Hypothalamus (tissue), 51 donors: ENCODE results near the gene ZNF606.
A peak's percentile ranks its signal among the peaks of the same experiment; 100 is the strongest.
"Not testable (repeated sequence)": the region's sequence is repeated elsewhere in the genome, so short reads cannot be mapped to it uniquely, and the experiment has no call there.

Experiments used
- DNase-seq, 51 donors: peaks; one replicate each; lab custom pipeline; 2025; lab: John Stamatoyannopoulos, UW

ZNF606 gene

DNA sequence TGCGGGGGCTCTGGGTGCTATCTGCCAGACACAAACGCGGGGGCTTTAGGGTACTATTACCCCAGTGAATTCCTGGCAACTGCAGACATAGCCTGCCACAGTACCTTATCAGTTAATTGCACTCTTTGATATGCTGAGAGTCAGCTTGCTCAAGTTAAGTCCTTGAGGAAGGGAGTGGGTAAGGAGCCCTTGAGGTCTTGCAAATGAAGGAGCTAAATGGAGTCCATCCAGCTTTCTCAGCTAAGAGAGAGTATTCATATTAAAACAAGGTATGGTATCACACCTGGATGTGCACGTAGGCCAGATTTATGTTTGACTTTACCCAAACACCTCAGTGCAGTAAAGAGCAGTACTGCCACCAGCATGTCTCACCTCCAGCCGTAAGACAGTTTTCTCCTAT is 11.5 kb upstream of the ZNF606 start:
- no peak for DNase-seq

DNA sequence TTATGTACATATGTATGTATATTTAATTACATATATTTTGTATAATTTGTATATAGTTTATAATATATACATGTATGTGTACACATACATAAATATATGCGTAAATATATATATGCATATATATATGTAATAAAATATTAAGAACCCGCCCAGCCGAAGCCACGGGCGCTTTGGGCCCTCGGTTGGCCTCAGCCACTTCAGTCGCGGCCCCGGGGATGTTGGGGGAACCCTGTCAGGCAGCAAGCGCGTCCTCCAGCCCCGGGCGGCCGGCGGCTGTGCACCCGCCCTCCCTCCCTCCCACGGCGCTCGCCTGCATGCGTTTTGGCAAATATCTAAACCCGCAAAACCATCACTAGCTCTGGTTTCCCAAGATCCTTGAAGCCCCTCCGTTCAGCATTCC is 7.9 kb upstream of the ZNF606 start:
- no peak for DNase-seq

DNA sequence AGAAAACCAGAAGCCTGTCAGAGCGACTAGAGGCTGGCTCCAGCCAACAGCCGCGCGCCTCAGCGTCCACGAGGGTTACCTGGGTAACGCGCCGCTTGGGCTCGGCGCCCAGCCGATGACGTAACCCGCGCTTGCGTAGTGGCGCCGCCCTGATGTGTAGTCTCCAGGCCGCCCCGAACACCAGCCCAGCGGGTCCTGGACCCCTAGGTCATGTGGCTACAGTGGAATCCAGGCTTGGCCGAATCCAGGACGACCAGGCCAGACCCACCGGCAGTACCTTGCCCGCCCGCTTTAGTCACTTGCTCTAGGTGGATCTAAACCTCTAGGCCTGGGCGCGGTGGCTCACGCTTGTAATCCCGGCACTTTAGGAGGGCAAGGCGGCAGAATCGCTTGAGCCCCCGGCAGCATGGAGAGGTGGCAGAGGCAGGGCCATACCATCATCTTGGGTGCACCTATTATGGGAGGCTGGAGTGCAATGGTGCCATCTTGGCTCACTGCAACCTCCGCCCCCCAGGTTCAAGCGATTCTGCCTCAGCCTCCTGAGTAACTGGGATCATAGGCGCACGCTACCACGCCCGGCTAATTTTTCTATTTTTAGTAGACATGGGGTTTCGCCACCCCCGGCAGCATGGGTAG is 7.2 kb upstream of the ZNF606 start:
- peak; percentile 13 to 96 (median 89) for DNase-seq

DNA sequence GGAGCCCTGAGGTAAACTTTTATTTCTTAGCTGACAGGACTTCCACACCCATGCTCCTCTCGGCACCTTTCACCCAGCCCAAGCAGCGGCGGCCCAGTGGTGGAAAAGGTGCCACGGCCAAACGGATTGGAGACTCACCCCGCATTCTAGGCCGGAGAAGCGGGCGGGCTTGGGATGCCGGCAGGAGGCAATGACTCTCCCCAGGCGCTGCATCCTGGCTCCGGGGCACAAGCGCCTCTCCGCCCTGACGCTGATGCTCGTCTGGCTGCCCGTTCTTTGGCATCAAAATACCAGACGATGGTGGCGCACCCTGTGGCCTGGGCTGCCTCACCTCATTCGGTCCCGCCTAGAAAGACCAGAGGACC is 6.7 kb upstream of the ZNF606 start:
- DNase-seq = peak in 1 of 51 donors; percentile 43

DNA sequence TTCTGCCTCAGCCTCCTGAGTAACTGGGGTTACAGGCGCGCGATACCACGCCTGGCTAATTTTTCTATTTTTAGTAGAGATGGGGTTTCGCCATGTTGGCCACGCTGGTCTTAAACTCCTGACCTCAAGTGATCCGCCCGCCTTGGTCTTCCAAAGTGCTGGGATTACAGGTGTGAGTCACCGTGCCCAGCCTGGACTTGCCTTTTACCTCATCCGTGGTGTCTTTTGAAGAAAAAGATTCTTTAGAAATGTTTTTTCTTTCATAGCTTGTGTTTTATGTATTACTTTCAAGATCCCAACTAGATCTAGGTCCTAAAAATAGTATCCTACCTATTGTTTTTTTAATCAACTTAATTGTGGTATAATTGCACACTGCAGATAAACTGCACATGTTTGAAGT is 6.3 kb upstream of the ZNF606 start:
- DNase-seq = not testable (repeated sequence)

DNA sequence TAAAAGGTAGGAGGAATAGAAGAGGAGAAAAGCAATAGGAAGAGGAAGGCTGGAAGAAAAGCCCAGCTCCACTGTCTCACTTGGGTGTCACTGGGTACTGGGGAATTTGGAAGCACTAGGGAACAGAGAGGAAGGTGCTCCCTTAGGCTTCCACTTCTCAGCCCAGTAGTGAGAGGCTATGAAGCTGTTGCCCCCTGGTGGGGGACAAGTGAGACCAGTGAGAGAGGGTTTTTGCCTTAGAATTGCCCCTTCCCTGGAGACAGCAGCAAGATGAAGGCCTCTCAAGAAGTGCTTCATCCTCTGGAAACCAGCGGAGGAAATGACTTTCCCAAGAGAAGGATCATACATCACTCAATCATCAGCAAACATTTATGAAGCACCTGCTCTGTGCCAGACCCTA is 4.7 kb upstream of the ZNF606 start:
- no peak for DNase-seq

DNA sequence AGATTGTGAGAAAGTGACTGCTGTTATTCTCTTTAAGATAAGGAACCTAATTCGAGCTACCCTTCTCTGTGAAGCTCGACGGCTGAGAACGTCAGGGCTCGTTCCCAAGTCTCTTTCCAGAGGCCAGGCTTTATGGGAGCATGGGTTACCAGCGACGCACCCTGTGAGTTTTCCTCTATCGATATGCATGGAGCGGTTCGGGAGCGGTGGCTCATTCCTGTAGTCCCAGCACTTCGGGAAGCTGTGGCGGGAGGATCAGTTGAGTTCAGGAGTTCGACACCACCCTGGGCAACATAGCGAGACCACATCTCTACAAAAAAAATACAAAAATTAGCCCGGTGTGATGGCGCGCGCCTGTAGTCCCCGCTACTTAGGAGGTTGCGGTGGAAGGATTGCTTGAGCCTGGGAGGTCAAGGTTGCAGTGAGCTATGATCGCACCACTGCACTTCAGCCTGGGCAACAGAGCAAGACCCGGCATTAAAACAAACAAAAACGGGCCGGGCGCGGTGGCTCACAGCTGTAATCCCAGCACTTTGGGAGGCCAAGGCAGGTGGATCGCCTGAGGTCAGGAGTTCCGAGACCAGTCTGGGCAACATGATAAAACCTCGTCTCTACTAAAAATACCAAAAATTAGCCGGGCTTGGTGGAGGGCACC is 681 bp upstream of the ZNF606 start:
- DNase-seq = peak in 6 of 51 donors; percentile 19 to 45 (median 35)

DNA sequence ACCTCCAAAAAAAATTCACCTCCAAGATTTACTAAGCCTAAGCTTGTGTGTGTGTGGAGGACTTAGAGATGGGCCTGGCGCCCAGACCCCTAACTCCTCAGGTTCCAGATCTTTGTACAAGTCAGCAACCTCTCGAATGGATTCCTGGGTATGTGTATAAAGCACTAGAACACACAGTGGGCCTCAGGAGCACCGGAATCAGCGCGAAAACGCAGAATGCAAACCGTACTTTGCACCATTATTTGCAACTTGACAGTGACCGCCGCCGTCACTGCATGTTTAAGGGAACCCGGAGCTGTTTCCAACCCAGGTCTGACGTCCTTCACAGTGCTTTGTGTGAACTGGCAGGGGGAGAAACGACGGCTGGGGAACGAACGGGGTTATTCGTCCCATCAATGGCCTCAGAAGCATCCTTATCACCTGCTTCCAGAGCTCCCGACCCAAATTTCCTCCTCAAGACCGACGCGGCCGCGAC is 688 bp downstream of the ZNF606 start:
- peak in 6 of 51 donors; percentile 16 to 35 (median 27) for DNase-seq

DNA sequence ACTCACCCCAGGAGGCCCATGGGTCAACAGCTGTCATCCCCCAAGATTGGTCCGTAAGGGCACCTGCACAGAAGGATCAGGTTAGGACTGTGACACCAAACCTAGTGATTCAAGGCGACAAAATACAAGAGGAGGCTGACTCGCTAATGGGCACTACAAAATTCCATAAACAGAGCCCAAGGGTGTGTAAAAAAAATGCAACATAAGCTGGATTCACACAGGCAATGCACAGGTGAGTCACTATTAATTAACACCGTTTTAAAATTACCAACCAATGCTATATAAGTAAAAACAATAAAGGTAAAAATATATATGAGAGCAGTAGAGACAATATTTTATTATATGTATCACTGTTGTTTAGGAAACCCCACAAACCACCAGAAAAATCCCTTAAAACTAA is 1.9 kb downstream of the ZNF606 start:
- DNase-seq = no peak

DNA sequence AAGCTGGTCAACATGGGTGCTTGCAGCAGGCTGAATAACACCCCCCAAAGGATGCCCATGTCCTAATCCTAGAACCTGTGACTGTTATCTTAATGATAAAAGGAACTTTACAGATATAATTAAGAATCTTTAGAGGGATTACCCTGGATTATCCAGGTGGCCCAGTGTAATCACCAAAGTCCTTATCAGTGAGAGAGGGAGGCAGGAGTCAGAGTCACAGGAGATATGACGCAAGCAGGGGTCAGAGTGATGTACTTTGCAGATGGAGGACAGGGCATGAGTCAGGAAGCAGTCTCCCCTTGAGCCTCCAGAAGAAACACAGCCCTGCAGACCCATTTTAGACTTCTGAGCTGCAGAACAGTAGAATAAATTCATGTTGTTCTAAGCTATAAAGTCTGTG is 9.8 kb downstream of the ZNF606 start:
- DNase-seq = no peak

DNA sequence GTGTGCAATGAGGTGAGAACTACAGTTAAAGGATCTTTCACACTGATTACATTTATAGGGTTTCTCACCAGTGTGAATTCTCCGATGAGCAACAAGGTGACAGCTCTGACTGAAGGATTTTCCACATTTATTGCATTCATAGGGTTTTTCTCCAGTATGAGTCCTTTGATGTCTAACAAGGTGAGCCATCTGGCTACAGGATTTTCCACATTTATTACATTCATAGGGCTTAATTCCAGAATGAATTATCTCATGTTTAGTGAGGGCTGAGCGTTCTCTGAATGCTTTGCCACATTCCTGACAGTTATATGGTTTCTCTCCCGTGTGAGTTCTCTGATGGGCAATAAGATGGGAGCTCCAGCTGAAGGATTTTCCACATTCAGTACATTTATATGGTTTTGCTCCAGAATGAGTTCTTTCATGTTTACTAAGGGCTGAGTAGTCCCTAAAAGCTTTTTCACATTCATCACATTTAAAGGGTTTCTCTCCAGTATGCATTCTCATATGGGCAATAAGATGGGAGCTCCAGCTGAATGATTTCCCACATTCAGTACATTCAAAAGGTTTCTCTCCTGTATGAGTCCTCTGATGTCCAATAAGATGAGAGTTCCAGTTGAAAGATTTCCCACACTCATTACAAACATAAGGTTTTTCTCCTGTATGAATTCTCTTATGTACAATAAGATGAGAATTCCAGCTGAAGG is 23.9 kb downstream of the ZNF606 start:
- no peak for DNase-seq

DNA sequence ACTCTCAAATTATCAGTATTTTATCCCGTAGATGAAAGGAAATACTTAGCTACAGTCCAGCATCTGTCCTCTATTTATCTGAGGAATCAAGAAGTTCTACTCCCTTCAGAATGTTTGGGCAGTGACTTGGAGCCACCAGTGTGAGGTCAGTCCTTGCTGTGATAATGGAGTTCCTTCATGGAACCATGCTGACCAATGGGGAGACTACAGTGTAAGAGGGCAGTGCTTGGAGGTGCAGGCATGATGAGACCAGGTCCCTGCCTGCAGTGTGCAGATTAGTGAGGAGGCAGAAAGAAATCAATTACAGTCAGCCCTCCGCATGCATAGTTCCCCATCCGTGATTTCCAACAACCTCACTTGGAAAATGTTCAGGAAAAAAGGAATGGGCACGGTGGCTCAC is 28.2 kb downstream of the ZNF606 start, which contains the start of gene C19orf18:
Gene C19orf18 (minus strand): TSS at position 101 of the 400 bp plus-strand sequence. CDS start 102 bp downstream, outside the sequence.
- DNase-seq = no peak

DNA sequence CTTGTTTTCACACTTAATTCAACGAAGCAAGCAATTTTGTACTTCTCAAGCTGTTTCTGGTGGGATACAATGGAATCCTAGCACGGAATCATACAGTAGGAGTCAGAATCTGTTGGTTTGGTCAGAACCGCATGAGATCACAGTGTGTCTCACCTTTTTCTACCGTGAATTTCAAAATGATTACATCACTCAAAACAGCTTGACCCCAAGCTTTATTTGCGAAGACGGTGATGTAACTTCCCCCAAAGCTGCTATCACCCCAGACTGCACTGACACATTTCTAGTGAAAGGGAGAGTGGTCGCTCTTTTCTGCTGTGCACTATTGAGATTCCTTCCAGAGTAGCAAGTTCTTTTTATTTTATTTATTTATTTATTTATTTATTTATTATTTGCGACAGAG is 37.9 kb downstream of the ZNF606 start:
- DNase-seq = no peak

DNA sequence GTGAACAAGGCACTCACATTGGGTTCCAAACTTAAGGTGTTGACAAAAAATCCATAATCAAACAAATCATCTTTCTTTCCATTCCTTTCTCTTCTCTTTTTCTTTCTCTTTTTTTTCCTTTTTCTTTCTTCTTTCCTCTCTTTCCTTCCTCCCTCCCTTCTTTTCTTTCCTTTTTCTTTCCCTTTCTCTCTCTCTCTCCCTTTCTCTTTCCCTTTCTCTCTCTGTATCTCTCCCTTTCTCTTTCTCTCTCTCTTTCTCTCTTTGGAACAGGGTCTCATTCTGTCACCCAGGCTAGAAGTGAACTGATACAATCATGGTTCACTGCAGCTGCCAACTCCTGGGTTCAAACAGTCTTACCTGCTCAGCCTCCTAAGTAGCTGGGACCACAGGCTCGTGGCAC is 40.8 kb downstream of the ZNF606 start:
- DNase-seq = no peak

DNA sequence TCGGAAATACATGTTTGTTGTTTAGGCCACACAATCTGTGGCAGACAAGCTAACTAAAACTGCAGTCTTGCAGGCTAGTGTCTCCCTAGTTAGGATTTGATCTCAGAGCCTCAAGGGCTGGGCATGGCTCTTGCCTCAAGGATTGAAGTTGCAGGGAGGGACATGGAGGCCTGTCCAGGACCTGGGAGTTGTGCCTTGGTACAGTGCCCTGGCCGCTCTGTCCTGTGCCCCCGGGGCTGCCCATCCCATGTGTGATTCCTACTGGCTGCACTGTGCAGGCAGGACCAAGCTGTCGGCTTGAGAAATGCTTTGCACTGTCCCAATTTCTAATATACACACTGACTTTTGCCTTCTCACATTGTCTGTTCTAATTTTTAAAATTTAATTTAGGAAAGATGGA is 47.6 kb downstream of the ZNF606 start:
- no peak for DNase-seq

DNA sequence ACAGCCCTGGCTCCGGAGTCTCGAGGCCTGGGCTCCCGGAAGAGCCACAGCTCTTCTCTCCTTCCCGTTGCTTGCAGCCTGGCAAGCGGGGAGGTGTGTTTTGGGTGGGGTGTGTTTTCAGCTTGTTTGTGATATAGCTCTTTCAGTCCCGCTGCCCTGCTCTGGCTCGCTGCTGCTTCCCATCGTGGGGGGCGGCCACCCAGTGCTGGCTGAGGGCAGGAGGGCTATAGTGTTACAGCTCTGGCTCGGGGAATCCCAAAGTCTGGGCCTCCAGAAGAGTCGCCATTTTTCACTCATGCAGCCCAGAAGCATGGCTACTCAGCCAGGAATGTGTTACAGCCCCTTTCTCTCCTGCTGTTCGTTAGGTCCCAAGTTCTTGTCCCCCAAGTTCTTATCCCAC is 52.9 kb downstream of the ZNF606 start:
- DNase-seq = no peak

DNA sequence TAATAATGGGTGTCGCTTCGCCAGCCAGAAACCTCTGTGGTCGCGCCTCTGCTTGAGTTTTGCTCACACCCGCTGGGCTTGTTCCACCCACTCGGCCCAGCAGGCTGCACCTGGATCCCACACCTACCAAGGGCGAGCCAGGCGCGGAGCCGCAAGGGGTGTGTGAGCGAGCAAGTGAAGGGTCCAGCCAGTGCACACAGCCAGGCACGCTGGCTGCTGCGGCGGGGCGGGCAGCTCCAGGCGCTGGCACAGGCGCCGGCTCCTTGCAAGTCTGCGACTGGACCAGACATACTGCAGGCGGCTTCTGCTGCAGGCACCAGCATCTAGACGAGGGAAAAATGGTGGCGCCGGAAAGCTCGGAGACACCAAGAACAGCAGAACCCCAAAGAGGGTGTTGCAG is 53.3 kb downstream of the ZNF606 start:
- no peak for DNase-seq

DNA sequence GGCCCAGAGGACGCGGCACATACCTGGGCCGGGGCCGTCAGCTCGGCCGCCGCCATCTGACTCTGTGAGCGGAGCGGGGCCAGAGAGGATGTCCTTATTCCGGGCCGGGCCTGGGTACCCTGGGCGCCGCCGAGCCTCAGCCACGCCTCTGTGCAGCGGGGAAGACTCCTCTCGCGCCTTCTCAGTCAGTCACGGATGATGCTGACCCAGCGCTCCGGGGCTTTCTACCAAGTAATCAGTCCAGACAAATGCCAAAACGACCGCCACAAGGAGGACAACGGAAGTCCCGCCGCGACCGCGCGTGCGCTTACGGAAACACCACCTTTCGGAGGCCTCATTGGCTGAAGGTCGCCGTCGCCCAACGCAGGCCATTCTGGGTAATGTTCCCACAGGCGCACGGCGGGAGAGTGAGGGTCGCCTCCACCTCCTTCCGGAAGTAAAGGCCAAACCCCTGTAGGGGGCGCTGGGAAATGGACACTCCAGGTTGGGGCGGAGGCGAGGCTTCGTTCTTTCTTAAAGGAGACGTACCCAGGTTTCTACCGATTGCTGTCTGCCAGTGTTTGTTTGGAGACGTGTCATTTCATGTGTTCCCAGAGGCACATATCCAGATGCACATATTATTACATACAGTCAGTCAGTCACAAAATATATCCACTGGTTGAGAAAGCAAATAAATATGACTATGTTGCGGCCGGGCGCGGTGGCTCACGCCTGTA is 55.0 kb downstream of the ZNF606 start, which contains the start of gene ZNF256:
Gene ZNF256 (minus strand): TSS at position 288 of the 716 bp plus-strand sequence. CDS start 232 bp downstream, at position 56.
- peak; percentile 60 to 97 (median 91) for DNase-seq

DNA sequence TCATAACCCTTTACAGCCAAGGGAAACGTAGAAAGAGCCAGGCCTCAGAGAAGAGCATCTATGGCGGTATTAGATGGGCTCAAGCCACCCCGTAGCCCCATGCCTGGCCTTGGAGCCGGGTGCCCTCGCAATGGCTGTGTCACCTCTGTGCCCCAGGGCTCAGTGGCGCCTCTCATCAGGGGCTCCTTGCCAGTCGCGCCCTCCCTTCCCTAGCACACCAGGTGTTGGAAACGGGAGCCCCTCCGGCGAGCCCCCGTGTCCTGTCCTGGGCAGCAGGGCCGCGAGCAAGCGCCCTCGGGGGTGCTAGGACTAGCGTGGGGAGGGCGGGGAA is 55.6 kb downstream of the ZNF606 start:
- peak in 2 of 51 donors; percentile 28 to 29 for DNase-seq

DNA sequence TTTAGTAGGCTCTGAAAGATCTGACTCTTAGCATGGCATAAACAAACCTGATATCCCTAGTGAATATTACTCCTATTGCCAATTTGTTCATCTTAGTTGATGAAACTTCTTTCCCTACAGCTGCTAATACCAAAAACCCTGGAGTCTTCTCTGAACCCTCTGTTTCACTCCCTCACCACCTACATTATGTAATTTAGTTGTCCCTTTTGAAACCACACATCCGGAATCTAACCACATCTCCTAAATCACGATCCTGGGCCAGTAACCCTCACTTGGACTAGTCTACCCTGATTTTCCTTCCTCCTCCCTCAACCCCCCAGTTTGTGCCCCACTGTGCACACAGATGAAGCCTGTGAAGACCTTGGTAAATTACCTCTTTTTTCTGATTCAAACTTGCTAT is 56.3 kb downstream of the ZNF606 start:
- no peak for DNase-seq

DNA sequence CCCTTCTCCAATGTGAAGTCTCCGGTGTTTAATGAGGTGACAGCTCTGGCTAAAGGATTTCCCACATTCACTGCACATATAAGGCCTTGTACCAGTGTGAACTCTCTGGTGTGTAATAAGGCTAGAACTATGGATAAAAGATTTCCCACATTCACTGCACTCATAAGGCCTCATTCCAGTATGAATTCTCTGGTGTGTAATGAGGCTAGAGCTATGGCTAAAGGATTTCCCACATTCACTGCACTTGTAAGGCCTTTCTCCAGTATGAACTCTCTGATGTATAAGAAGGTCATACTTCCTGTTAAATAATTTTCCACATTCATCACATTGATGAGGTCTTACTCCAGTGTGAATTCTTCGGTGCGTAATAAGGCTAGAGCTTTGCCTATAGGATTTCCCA is 61.0 kb downstream of the ZNF606 start:
- no peak for DNase-seq
